OCI-LY7 (cell line): Measurements from ENCODE around the gene FCGBP.

ENCODE experiments used
- EZH2phosphoT487 ChIP-seq: fragments of 200-600 bp; sonication (generic); IDR thresholded peaks from 2 replicates; pipeline ENCODE4 v1.6.1; 2018; ENCODE audit warnings: low read depth, borderline replicate concordance, mild to moderate bottlenecking, mixed run types, antibody characterized with exemption, low read length, moderate library complexity, mixed read lengths
- TF ChIP-seq, protein P1 (sequence below): fragments of 200-600 bp; sonication (generic); conservative IDR thresholded peaks from 2 replicates; pipeline ENCODE4 v1.5.1; 2014; ENCODE audit warnings: mild to moderate bottlenecking, antibody characterized with exemption, low read length, moderate library complexity, mixed read lengths

DNA sequence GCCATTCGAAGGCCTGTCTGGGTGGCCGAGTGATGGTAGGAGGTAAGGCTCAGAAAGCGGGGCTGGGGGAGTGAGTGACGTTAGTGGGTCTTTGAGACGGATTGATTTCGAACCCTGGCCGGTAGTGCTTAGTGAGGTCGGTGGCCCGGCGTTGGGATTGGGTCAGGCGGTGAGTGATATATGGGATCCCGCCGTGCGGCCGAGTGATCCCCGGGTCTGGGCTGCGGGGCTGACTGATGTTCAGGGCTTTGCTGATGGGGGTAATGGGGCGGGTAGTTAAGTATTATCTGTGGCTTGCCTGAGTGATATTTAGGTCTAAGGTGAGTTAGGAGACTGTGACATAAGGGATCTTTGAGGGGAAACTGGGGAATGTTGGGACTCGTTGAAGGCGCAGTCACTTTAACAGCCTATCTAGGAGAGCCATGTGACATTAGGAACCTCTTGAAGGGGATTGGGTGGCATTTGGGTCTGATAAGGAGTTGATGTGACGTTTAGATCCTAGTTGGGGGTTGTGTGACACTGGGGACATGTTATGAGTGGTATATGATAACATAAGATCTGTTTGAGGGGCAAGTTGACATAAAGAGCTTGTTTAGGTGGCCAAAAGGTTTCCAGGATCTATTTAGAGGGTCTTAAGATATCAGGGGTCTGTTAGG, 37.1 kb upstream of the FCGBP start:
- TF ChIP-seq, protein P1, sequence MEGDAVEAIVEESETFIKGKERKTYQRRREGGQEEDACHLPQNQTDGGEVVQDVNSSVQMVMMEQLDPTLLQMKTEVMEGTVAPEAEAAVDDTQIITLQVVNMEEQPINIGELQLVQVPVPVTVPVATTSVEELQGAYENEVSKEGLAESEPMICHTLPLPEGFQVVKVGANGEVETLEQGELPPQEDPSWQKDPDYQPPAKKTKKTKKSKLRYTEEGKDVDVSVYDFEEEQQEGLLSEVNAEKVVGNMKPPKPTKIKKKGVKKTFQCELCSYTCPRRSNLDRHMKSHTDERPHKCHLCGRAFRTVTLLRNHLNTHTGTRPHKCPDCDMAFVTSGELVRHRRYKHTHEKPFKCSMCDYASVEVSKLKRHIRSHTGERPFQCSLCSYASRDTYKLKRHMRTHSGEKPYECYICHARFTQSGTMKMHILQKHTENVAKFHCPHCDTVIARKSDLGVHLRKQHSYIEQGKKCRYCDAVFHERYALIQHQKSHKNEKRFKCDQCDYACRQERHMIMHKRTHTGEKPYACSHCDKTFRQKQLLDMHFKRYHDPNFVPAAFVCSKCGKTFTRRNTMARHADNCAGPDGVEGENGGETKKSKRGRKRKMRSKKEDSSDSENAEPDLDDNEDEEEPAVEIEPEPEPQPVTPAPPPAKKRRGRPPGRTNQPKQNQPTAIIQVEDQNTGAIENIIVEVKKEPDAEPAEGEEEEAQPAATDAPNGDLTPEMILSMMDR, result no peak
- no peak for TF ChIP-seq EZH2phosphoT487
